Measurements from ENCODE around the gene KRTAP5-8. TPM values are rescaled to one million over a fixed set of nuclear protein-coding genes. Genes with fewer than 3 reads are reported as not detected.

Gene KRTAP5-8
- total and polyA plus RNA-seq, 4 donors = not detected

GRCh38 chr11:71563406-71563805 lies 25.6 kb downstream of the KRTAP5-8 start:
- peak; percentile 50 for DNase-seq (ENCODE audit: low spot score)
- H3K4me1 ChIP-seq (ENCODE audit: control insufficient read depth in 4 of 4, insufficient read depth in 4 of 4, low read length in 3 of 4) = peaks cover 0 to 4% (median 3%) of the 10 kb centered on the region in 4 donors
- no peak overlapping the region for H3K9ac ChIP-seq (ENCODE audit: low read depth in 1 of 2, low read length in 2 of 2)
- H3K36me3 ChIP-seq (ENCODE audit: control insufficient read depth in 4 of 4, insufficient read depth in 3 of 4, low read depth in 1 of 4, low read length in 3 of 4) = no peaks in the 10 kb centered on the region
- no peaks in the 10 kb centered on the region for H3K27me3 ChIP-seq (ENCODE audit: control insufficient read depth in 4 of 4, insufficient read depth in 4 of 4, low read length in 3 of 4)
- no peak overlapping the region for H3K27ac ChIP-seq (ENCODE audit: low read depth in 1 of 2, low read length in 2 of 2)
- H3K4me3 ChIP-seq (ENCODE audit: low read depth in 1 of 3, low read length in 3 of 3) = no peak overlapping the region
- TF ChIP-seq JUND (IDR thresholded peaks at IDR 0.05) = no peak
- peak; percentile 65 for TF ChIP-seq CTCF (IDR thresholded peaks at IDR 0.05; ENCODE audit: low read depth, low read length, missing input control)
- TF ChIP-seq RAD21 (IDR thresholded peaks at IDR 0.05) = peak; percentile 84 to 92
- no peaks in the 10 kb centered on the region for H3K9me3 ChIP-seq (ENCODE audit: control insufficient read depth in 4 of 4, low read length in 3 of 4)
- WGBS = 21% methylated on average over 8 of the region's 8 CpGs

- Histone ChIP-seq H3K27me3 (ENCODE audit: control insufficient read depth in 4 of 4, insufficient read depth in 4 of 4, low read length in 3 of 4) (no peaks in the 10 kb centered on the region), H3K9me3 (ENCODE audit: control insufficient read depth in 4 of 4, low read length in 3 of 4) (no peaks in the 10 kb centered on the region), H3K27ac (ENCODE audit: low read depth in 1 of 2, low read length in 2 of 2) (no peak overlapping the region), H3K4me1 (ENCODE audit: control insufficient read depth in 4 of 4, insufficient read depth in 4 of 4, low read length in 3 of 4) (peaks cover 0 to 4% (median 3%) of the 10 kb centered on the region in 4 donors), H3K9ac (ENCODE audit: low read depth in 1 of 2, low read length in 2 of 2) (no peak overlapping the region), H3K36me3 (ENCODE audit: control insufficient read depth in 4 of 4, insufficient read depth in 3 of 4, low read depth in 1 of 4, low read length in 3 of 4) (no peaks in the 10 kb centered on the region), H3K4me3 (ENCODE audit: low read depth in 1 of 3, low read length in 3 of 3) (no peak overlapping the region)
- 87% methylated on average over 4 of the region's 4 CpGs for WGBS
- no peak for DNase-seq (ENCODE audit: low spot score)
- TF ChIP-seq CTCF (IDR thresholded peaks at IDR 0.05; ENCODE audit: low read depth, low read length, missing input control) = no peak
- TF ChIP-seq HNF4A (conservative IDR thresholded peaks at IDR 0.05) = peak; percentile 36 to 45
Measured at GRCh38 chr11:71564430-71564829, 26.6 kb downstream of the KRTAP5-8 start.

- DNase-seq (ENCODE audit: low spot score) = no peak
- Histone ChIP-seq H3K36me3 (ENCODE audit: control insufficient read depth in 4 of 4, insufficient read depth in 3 of 4, low read depth in 1 of 4, low read length in 3 of 4) (no peaks in the 10 kb centered on the region), H3K9me3 (ENCODE audit: control insufficient read depth in 4 of 4, low read length in 3 of 4) (no peaks in the 10 kb centered on the region), H3K27ac (ENCODE audit: low read depth in 1 of 2, low read length in 2 of 2) (no peak within 1 kb of the TSS), H3K27me3 (ENCODE audit: control insufficient read depth in 4 of 4, insufficient read depth in 4 of 4, low read length in 3 of 4) (no peaks in the 10 kb centered on the region), H3K4me3 (ENCODE audit: low read depth in 1 of 3, low read length in 3 of 3) (no peak within 1 kb of the TSS), H3K4me1 (ENCODE audit: control insufficient read depth in 4 of 4, insufficient read depth in 4 of 4, low read length in 3 of 4) (peaks cover 0 to 4% (median 3%) of the 10 kb centered on the region in 4 donors), H3K9ac (ENCODE audit: low read depth in 1 of 2, low read length in 2 of 2) (no peak within 1 kb of the TSS)
- 73% methylated on average over 5 of the region's 5 CpGs for WGBS
- TF ChIP-seq REST (IDR thresholded peaks at IDR 0.05) (no peak), HNF4G (IDR thresholded peaks at IDR 0.05) (no peak), EGR1 (IDR thresholded peaks at IDR 0.05; ENCODE audit: low read depth in 2 of 2) (no peak), FOXA2 (IDR thresholded peaks at IDR 0.05) (no peak), NR2F2 (IDR thresholded peaks at IDR 0.05) (no peak), TAF1 (conservative IDR thresholded peaks at IDR 0.05) (no peak), RAD21 (IDR thresholded peaks at IDR 0.05) (no peak), CTCF (IDR thresholded peaks at IDR 0.05; ENCODE audit: low read depth, low read length, missing input control) (no peak)
Measured at GRCh38 chr11:71565263-71565662, 27.4 kb downstream of the KRTAP5-8 start, which contains the start of gene KRTAP5-10. Gene KRTAP5-10, plus strand, starts transcription at chr11:71565563. Its CDS starts 25 bp downstream, at chr11:71565588.
